ENCODE results near the gene HERC2.

The HERC2 gene

DNA sequence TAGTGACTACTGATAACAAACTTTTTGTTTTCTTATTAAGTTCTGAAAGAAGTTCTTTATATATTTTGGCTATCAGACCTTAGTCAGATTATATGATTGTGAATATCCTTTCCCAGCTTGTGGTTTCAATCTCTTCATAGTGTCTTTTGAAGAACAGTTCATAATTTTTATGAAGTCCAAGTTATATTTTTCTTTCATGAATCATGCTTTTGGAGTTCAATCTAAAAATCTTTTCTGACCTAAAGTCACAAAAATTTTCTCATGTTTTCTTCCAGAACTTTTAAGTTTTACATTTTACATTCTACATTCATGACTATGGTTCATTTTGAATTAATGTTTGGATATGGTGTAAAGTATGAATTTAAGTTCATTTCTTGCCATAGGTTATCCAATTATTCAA, 188.7 kb downstream of the HERC2 start:
- TF ChIP-seq, protein P1, sequence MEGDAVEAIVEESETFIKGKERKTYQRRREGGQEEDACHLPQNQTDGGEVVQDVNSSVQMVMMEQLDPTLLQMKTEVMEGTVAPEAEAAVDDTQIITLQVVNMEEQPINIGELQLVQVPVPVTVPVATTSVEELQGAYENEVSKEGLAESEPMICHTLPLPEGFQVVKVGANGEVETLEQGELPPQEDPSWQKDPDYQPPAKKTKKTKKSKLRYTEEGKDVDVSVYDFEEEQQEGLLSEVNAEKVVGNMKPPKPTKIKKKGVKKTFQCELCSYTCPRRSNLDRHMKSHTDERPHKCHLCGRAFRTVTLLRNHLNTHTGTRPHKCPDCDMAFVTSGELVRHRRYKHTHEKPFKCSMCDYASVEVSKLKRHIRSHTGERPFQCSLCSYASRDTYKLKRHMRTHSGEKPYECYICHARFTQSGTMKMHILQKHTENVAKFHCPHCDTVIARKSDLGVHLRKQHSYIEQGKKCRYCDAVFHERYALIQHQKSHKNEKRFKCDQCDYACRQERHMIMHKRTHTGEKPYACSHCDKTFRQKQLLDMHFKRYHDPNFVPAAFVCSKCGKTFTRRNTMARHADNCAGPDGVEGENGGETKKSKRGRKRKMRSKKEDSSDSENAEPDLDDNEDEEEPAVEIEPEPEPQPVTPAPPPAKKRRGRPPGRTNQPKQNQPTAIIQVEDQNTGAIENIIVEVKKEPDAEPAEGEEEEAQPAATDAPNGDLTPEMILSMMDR (IDR thresholded peaks at IDR 0.05) = no peak

DNA sequence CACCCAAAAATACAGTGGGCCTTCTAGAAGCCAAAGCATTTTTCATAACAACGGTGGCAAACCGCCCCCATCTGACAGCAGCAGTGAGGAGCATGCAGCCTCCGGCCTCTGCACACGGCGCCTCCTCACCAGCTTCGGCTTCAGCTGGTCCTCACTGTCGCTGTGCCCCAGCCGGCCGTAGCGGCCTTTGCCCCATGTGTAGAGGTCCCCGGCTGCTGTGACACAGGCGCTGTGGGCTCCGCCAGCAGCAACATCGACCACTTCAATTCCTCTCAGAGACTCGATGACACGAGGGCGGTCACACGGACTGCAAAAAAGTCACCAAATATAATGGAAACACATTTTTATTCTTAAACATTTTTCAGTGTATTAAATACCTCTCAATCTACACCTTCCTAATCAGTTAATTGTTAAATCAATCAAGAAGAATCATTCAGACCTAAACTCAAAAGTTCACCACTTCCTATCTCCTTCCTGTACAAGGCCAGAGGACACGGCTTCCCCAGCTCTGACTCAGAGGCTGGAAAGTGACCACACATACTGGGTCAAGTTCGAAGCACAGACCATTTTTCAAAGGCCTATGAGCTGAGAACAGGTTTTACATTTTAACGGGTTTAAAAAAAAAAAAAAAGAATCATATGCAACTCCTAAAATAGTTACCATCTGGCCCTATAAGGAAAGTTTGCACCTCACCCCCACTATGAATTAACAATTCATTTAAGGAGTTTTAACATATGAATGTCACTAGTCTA, 189.3 kb downstream of the HERC2 start:
- TF ChIP-seq, protein P1 (IDR thresholded peaks at IDR 0.05) = no peak

DNA sequence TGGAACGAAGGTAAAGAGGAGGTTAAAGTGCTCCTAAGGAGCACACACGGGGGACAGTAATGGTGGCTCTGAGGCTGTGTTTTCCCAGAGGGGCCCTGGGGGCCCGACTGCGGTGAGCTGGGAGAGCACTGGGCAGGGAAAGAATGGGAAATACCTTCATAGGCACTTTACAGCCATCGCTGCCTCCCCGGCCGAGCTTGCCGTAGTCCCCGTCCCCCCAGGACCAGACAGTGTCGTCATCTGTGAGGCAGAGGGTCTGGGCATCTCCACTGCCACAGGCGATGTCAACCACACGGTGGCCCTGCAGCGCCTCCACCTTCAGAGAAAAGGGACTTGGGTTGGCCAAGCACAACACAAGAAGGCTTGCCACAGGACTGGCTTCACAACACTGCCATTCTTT, 190.0 kb downstream of the HERC2 start:
- TF ChIP-seq, protein P1 (IDR thresholded peaks at IDR 0.05) = no peak

DNA sequence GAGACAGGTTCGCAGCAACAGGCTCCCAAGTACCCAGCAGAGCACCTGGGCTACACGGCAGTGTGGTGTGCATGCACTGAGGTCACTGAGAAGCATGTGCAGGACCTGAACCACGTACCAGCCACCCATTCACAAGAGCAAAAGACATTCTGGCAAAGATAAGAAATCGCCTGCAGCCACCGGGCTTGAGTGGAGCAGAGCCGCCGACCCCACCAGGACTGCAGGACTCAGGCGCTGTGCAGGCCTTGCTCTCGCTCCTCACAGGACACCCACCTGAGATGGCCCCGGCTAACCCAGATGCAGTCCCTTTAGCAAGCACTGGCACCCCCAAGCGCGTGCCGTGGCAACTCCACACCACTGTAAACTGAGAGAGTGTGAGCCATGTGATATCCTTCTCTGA, 190.6 kb downstream of the HERC2 start:
- TF ChIP-seq, protein P1 (IDR thresholded peaks at IDR 0.05) = no peak

DNA sequence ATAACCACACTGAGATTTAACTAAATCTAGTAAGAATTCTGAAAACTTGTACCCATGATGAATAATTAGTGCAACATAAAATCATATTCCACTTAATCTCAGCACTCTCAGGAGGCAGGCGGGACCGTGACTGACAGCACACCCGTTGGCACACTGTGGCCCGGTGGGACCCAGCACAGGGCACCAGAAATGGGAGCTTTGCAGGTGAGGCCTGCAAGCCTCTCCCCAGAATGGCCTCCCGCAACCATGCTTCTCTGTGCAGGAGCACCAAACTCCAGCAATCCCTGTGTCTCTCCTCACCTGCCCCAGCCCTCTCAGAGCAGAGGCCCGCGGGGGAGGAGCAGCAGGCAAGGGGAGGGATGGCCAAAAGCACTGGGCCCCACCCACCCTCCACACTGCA, 191.3 kb downstream of the HERC2 start:
- TF ChIP-seq, protein P1 (IDR thresholded peaks at IDR 0.05) = no peak

DNA sequence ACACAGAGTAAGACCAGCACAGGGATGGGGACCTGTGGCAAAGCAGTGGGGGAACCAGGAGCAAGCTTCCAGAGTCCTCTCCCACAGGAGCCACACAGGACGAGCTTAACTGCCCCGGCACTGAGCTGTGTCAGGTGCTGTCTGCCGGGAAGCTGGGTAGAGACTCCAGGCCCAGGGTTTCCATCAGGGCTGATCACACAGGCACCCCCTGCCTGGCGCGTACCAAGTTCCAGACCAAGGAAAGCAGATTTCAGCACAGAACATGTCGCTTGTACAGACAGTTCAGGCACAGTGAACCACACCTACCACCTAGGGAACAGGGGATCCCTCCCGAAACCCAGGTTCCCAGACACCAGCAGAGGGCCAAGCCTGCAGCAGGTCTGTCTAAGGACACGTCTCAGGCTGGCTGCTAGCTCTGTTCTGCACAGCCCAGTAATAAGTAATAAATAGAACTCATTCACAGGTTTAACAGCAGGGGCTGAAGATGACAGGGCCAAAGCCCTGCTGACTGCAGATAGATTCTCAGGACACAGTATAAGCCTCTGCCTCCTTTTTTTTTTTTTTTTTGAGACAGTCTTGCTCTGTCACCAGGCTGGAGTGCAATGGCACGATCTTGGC, 192.6 kb downstream of the HERC2 start:
- TF ChIP-seq, protein P1 (IDR thresholded peaks at IDR 0.05) = no peak

DNA sequence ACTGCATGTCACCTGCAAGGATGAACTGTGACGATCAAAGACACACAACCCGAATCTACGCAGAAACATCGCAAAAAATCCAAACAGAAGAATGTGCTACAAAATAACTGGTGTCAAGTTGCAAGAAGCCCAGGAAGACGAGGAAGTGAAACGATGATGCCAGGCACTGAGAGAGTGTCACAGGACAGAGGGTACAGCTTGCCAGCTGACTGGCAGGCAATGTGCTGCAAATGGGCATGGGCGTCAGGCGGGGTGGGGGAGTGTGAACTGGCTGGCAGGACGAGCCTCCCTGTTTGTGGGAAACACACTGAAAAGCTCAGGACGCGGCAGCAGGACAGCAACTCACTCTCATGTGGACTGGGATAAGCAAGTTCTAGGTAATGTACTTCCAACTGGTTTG, 193.9 kb downstream of the HERC2 start:
- TF ChIP-seq, protein P1 (IDR thresholded peaks at IDR 0.05) = no peak
